Liver (tissue), 9 donors: Measurements from ENCODE around the gene HSPB2. TPM values are rescaled to one million over a fixed set of nuclear protein-coding genes. Genes with fewer than 3 reads are reported as not detected.

Experiments
- DNase-seq: peaks from one replicate; pipeline ENCODE4 v3.0.0-alpha.2; 2017; ENCODE audit warnings: low spot score
- H3K27ac ChIP-seq, 2 donors: one replicate each; pipeline ENCODE4 v1.7.0; 2013; ENCODE audit warnings: inconsistent platforms in 2 of 2, low read length in 2 of 2, control low read depth in 1 of 2, low read depth in 1 of 2, mild to moderate bottlenecking in 1 of 2
- H3K27me3 ChIP-seq, 4 donors: one replicate each; pipeline versions ENCODE4 v1.6.1 to v1.7.0; 2013; ENCODE audit warnings: low read length in 3 of 4, inconsistent platforms in 1 of 4, mild to moderate bottlenecking in 1 of 4, moderate library complexity in 1 of 4; ENCODE audit not compliant: control insufficient read depth in 4 of 4, insufficient read depth in 4 of 4
- H3K36me3 ChIP-seq, 4 donors: one replicate each; pipeline versions ENCODE4 v1.6.1 to v1.7.0; 2013; ENCODE audit warnings: low read length in 3 of 4, mild to moderate bottlenecking in 3 of 4, low read depth in 1 of 4, moderate library complexity in 1 of 4; ENCODE audit not compliant: control insufficient read depth in 4 of 4, insufficient read depth in 3 of 4
- H3K4me1 ChIP-seq, 4 donors: one replicate each; pipeline versions ENCODE4 v1.6.1 to v1.7.0; 2013; ENCODE audit warnings: low read length in 3 of 4, mild to moderate bottlenecking in 3 of 4, moderate library complexity in 1 of 4; ENCODE audit not compliant: control insufficient read depth in 4 of 4, insufficient read depth in 4 of 4
- H3K4me3 ChIP-seq, 3 donors: one replicate each; pipeline versions ENCODE4 v1.6.1 to v1.7.0; 2013; ENCODE audit warnings: low read length in 3 of 3, control low read depth in 1 of 3, low read depth in 1 of 3, mild to moderate bottlenecking in 1 of 3
- H3K9ac ChIP-seq, 2 donors: one replicate each; pipeline ENCODE4 v1.7.0; 2013; ENCODE audit warnings: low read length in 2 of 2, mild to moderate bottlenecking in 2 of 2, moderate library complexity in 2 of 2, control low read depth in 1 of 2, low read depth in 1 of 2
- H3K9me3 ChIP-seq, 4 donors: one replicate each; pipeline versions ENCODE4 v1.6.1 to v1.7.0; 2013; ENCODE audit warnings: low read length in 3 of 4; ENCODE audit not compliant: control insufficient read depth in 4 of 4
- ATF3 ChIP-seq: IDR thresholded peaks from 2 replicates; pipeline ENCODE4 v1.6.1; 2016; ENCODE audit warnings: antibody characterized with exemption
- CTCF ChIP-seq: fragments of 150-350 bp; IDR thresholded peaks from 2 replicates; pipeline ENCODE4 v1.5.1; 2017; ENCODE audit warnings: improper control_type of control experiment, low read depth, low read length; ENCODE audit not compliant: missing input control
- EGR1 ChIP-seq, 2 donors: IDR thresholded peaks; 2 replicates each; pipeline ENCODE4 v1.6.1; 2016 to 2018; ENCODE audit warnings: antibody characterized with exemption in 2 of 2, low read depth in 2 of 2
- HNF4G ChIP-seq: IDR thresholded peaks from 2 replicates; pipeline ENCODE4 v1.6.1; 2016; ENCODE audit warnings: antibody characterized with exemption
- JUND ChIP-seq, 2 donors: IDR thresholded peaks; 2 replicates each; pipeline ENCODE4 v1.6.1; 2016; ENCODE audit warnings: antibody characterized with exemption in 2 of 2
- NR2F2 ChIP-seq: IDR thresholded peaks from 2 replicates; pipeline ENCODE4 v1.6.1; 2016; ENCODE audit warnings: antibody characterized with exemption
- RAD21 ChIP-seq, 2 donors: IDR thresholded peaks; 2 replicates each; pipeline ENCODE4 v1.6.1; 2016; ENCODE audit warnings: antibody characterized with exemption in 2 of 2, mild to moderate bottlenecking in 2 of 2
- REST ChIP-seq: IDR thresholded peaks from 2 replicates; pipeline ENCODE4 v1.6.1; 2016; ENCODE audit warnings: antibody characterized with exemption, mild to moderate bottlenecking
- RXRA ChIP-seq, 2 donors: IDR thresholded peaks; 2 replicates each; pipeline ENCODE4 v1.6.1; 2017 to 2018; ENCODE audit warnings: antibody characterized with exemption in 2 of 2, mild to moderate bottlenecking in 1 of 2
- SP1 ChIP-seq: IDR thresholded peaks from 2 replicates; pipeline ENCODE4 v1.6.1; 2018; ENCODE audit warnings: antibody characterized with exemption, mild to moderate bottlenecking
- TAF1 ChIP-seq: conservative IDR thresholded peaks from 2 replicates; pipeline ENCODE4 v1.6.1; 2016; ENCODE audit warnings: antibody characterized with exemption, mild to moderate bottlenecking
- ZBTB33 ChIP-seq: IDR thresholded peaks from 2 replicates; pipeline ENCODE4 v1.6.1; 2016; ENCODE audit warnings: antibody characterized with exemption
- WGBS: extraction: QIAGEN DNeasy Blood & Tissue Kit; methylation state at CpG from one replicate; pipeline ENCODE4 v1.1.7; 2013; 5-methylcytosine and 5-hydroxymethylcytosine counted together
- polyA plus RNA-seq, 2 donors: library from polyadenylated mRNA; stranded (reverse) in 1 of 2; unstranded in 1 of 2; fragments of 200-250 nt in 1 of 2; fragments of >200 nt in 1 of 2; fragmentation: Nextera tagmentation in 1 of 2; extraction: Ambion mirVana in 1 of 2; gene quantifications; one replicate each; pipeline versions ENCODE4 v1.2.1 to v1.2.3, GENCODE V29; 2013 to 2015
- total RNA-seq, 2 donors: library from RNA; depleted of rRNA; stranded (reverse); fragments of >200 nt; gene quantifications; one replicate each; pipeline ENCODE4 v1.2.3, GENCODE V29; 2014
- donor health status: healthy.
- donor health status: healthy.
- donor health status: healthy.
- donor health status: healthy.
- donor health status: healthy.

The HSPB2 gene
- total and polyA plus RNA-seq, 4 donors = 0.14 to 0.85 (median 0.61) TPM; not detected in 1

GRCh38 chr11:111936040-111936540 is 23.6 kb downstream of the HSPB2 start:
- Histone ChIP-seq H3K27ac (peak overlapping the region; percentile 74 to 85), H3K9me3 (no peaks in the 10 kb centered on the region), H3K36me3 (no peaks in the 10 kb centered on the region), H3K9ac (no peak overlapping the region), H3K4me1 (peaks cover 10 to 46% (median 34%) of the 10 kb centered on the region in 4 donors), H3K27me3 (no peaks in the 10 kb centered on the region), H3K4me3 (no peak overlapping the region)
- TF ChIP-seq SP1 = no peak
- no peak for TF ChIP-seq TAF1
- TF ChIP-seq EGR1 (IDR thresholded peaks at IDR 0.05; ENCODE audit: low read depth in 2 of 2) = no peak
- WGBS = 51% methylated on average over 3 of the region's 3 CpGs
- DNase-seq = no peak

- peaks cover 10 to 46% (median 34%) of the 10 kb centered on the region in 4 donors for H3K4me1 ChIP-seq
- H3K9me3 ChIP-seq = no peaks in the 10 kb centered on the region
- WGBS = 12% methylated on average over 9 of the region's 9 CpGs
- TF ChIP-seq CTCF = no peak
- no peak for TF ChIP-seq ZBTB33
- TF ChIP-seq REST = no peak
- H3K27ac ChIP-seq = peak overlapping the region; percentile 74 to 85
- H3K27me3 ChIP-seq = no peaks in the 10 kb centered on the region
- no peak for DNase-seq
- peak overlapping the region in 1 of 2 donors; percentile 77 for H3K9ac ChIP-seq
- H3K4me3 ChIP-seq = peak overlapping the region; percentile 68 to 86 (median 86)
- H3K36me3 ChIP-seq = no peaks in the 10 kb centered on the region
Observed at GRCh38 chr11:111937461-111937769, 24.9 kb downstream of the HSPB2 start.

- DNase-seq = no peak
- WGBS = 76% methylated on average over 7 of the region's 7 CpGs
- no peak overlapping the region for H3K4me3 ChIP-seq
- no peaks in the 10 kb centered on the region for H3K36me3 ChIP-seq
- peaks cover 10 to 45% (median 34%) of the 10 kb centered on the region in 4 donors for H3K4me1 ChIP-seq
- H3K9me3 ChIP-seq = no peaks in the 10 kb centered on the region
- H3K27me3 ChIP-seq = no peaks in the 10 kb centered on the region
- no peak overlapping the region for H3K9ac ChIP-seq
- peak overlapping the region; percentile 74 to 85 for H3K27ac ChIP-seq
- TF ChIP-seq SP1 = no peak
- no peak for TF ChIP-seq JUND (IDR thresholded peaks at IDR 0.05)
- no peak for TF ChIP-seq ATF3
- no peak for TF ChIP-seq RAD21 (IDR thresholded peaks at IDR 0.05)
- TF ChIP-seq HNF4G = no peak
- no peak for TF ChIP-seq TAF1
- TF ChIP-seq EGR1 (IDR thresholded peaks at IDR 0.05; ENCODE audit: low read depth in 2 of 2) = no peak
- TF ChIP-seq REST = no peak
- no peak for TF ChIP-seq RXRA (IDR thresholded peaks at IDR 0.05)
- no peak for TF ChIP-seq CTCF
- TF ChIP-seq NR2F2 = no peak
Observed at GRCh38 chr11:111937844-111938243, 25.3 kb downstream of the HSPB2 start.
